ENCODE data around the gene TRERF1.

- TF ChIP-seq SUZ12 (IDR thresholded peaks at IDR 0.05; ENCODE audit: extremely low read depth, insufficient read depth, insufficient read length) = no peak
- no peak for TF ChIP-seq ZNF274 (IDR thresholded peaks at IDR 0.05; ENCODE audit: low read depth, low read length)
These were observed 675 bp upstream of the TRERF1 start for GRCh38 chr6:42452171-42453030.

Data from NT2/D1 (cell line).